HepG2 (cell line): ENCODE data around the gene XXYLT1. TPM values are rescaled to one million over a fixed set of nuclear protein-coding genes. Genes with fewer than 3 reads are reported as not detected.

Source experiments
- ARNT2 ChIP-seq: sonication (generic); formaldehyde crosslinking; IDR thresholded peaks from 2 replicates; pipeline ENCODE4 v1.8.0; 2022; ENCODE audit warnings: mild to moderate bottlenecking, low read depth, missing genetic modification reagents, moderate library complexity
- BCL6 ChIP-seq: IDR thresholded peaks from 2 replicates; pipeline ENCODE4 v1.6.1; 2016; ENCODE audit warnings: missing genetic modification reagents, missing compliant biosample characterization
- DMAP1 ChIP-seq: IDR thresholded peaks from 2 replicates; pipeline ENCODE4 v1.6.1; 2016
- FOXK1 ChIP-seq: sonication (generic); formaldehyde crosslinking; IDR thresholded peaks from 2 replicates; pipeline ENCODE4 v1.4.0; 2020; ENCODE audit warnings: low read depth, missing genetic modification reagents, borderline replicate concordance
- GATAD2A ChIP-seq: IDR thresholded peaks from 2 replicates; pipeline ENCODE4 v1.6.1; 2016
- HIVEP1 ChIP-seq: sonication (generic); formaldehyde crosslinking; IDR thresholded peaks from 2 replicates; pipeline ENCODE4 v1.4.0; 2020; ENCODE audit warnings: mild to moderate bottlenecking, missing genetic modification reagents
- HMG20A ChIP-seq: IDR thresholded peaks from 2 replicates; pipeline ENCODE4 v1.6.1; 2016; ENCODE audit warnings: borderline replicate concordance
- HMG20B ChIP-seq: conservative IDR thresholded peaks from 2 replicates; pipeline ENCODE4 v1.6.1; 2016; ENCODE audit warnings: missing genetic modification reagents, missing compliant biosample characterization
- HNF4G ChIP-seq, 2 experiments: sonication (generic) in 1 of 2; formaldehyde crosslinking in 1 of 2; IDR thresholded peaks; 2 replicates each; pipeline versions ENCODE4 v1.4.0 to v1.6.1; 2011 to 2020; ENCODE audit warnings: borderline replicate concordance in 2 of 2, low read depth in 2 of 2, mild to moderate bottlenecking in 2 of 2, low read length in 1 of 2, missing genetic modification reagents in 1 of 2, moderate library complexity in 1 of 2
- KDM2A ChIP-seq: sonication (generic); formaldehyde crosslinking; IDR thresholded peaks from 2 replicates; pipeline ENCODE4 v1.4.0; 2020; ENCODE audit warnings: low read depth, missing genetic modification reagents, borderline replicate concordance
- LCORL ChIP-seq, 2 experiments: fragments of 450-650 bp in 1 of 2; sonication (generic) in 1 of 2; formaldehyde crosslinking in 1 of 2; IDR thresholded peaks; 2 replicates each; pipeline versions ENCODE4 v1.5.0 to v1.6.1; 2017 to 2020; ENCODE audit warnings: antibody characterized with exemption in 1 of 2, missing genetic modification reagents in 1 of 2
- MED1 ChIP-seq: sonication (generic); formaldehyde crosslinking; IDR thresholded peaks from 2 replicates; pipeline ENCODE4 v1.4.0; 2020; ENCODE audit warnings: missing genetic modification reagents
- RBFOX2 ChIP-seq: fragments of 200-400 bp; formaldehyde crosslinking; IDR thresholded peaks from 2 replicates; pipeline ENCODE4 v1.6.1; 2017; ENCODE audit warnings: low read depth, mild to moderate bottlenecking, low read length
- RCOR2 ChIP-seq: IDR thresholded peaks from 2 replicates; pipeline ENCODE4 v1.6.1; 2016; ENCODE audit warnings: missing biosample characterization, missing genetic modification reagents
- REPIN1 ChIP-seq: sonication (generic); formaldehyde crosslinking; IDR thresholded peaks from 2 replicates; pipeline ENCODE4 v1.8.0; 2022; ENCODE audit warnings: missing genetic modification reagents, low read depth, mild to moderate bottlenecking, borderline replicate concordance
- RXRA ChIP-seq: sonication (generic); formaldehyde crosslinking; IDR thresholded peaks from 2 replicates; pipeline ENCODE4 v1.5.1; 2020; ENCODE audit warnings: missing genetic modification reagents
- SAP130 ChIP-seq: IDR thresholded peaks from 2 replicates; pipeline ENCODE4 v1.6.1; 2016; ENCODE audit warnings: low read depth
- SKIL ChIP-seq: sonication (generic); formaldehyde crosslinking; IDR thresholded peaks from 2 replicates; pipeline ENCODE4 v1.8.0; 2022; ENCODE audit warnings: missing genetic modification reagents, mild to moderate bottlenecking, moderate library complexity, borderline replicate concordance
- SP5 ChIP-seq: IDR thresholded peaks from 2 replicates; pipeline ENCODE4 v1.6.1; 2016; ENCODE audit warnings: low read depth, borderline replicate concordance
- SRF ChIP-seq: IDR thresholded peaks from 2 replicates; pipeline ENCODE4 v1.6.1; 2011; ENCODE audit warnings: mild to moderate bottlenecking, low read depth, low read length, moderate library complexity
- TCF12 ChIP-seq, 2 experiments: fragments of 450-650 bp in 1 of 2; sonication (generic) in 1 of 2; formaldehyde crosslinking in 1 of 2; IDR thresholded peaks; 2 replicates each; pipeline versions ENCODE4 v1.6.1 to v1.8.0; 2017 to 2022; ENCODE audit warnings: antibody characterized with exemption in 1 of 2, mild to moderate bottlenecking in 1 of 2, missing genetic modification reagents in 1 of 2, moderate library complexity in 1 of 2
- TCF7L2 ChIP-seq: IDR thresholded peaks from 2 replicates; pipeline ENCODE4 v1.6.1; 2011; ENCODE audit warnings: mild to moderate bottlenecking, low read depth, low read length, moderate library complexity
- YY1 ChIP-seq: IDR thresholded peaks from 2 replicates; pipeline ENCODE4 v1.6.1; 2011; ENCODE audit warnings: low read length, low read depth, moderate library complexity, mild to moderate bottlenecking; ENCODE audit not compliant: insufficient read depth, insufficient replicate concordance
- ZBTB46 ChIP-seq: sonication (generic); formaldehyde crosslinking; IDR thresholded peaks from 2 replicates; pipeline ENCODE4 v1.4.0; 2020; ENCODE audit warnings: mild to moderate bottlenecking, missing genetic modification reagents, borderline replicate concordance
- ZGPAT ChIP-seq: IDR thresholded peaks from 2 replicates; pipeline ENCODE4 v1.6.1; 2016; ENCODE audit warnings: mild to moderate bottlenecking
- ZNF629 ChIP-seq: sonication (generic); formaldehyde crosslinking; conservative IDR thresholded peaks from 2 replicates; pipeline ENCODE4 v1.5.0; 2020; ENCODE audit warnings: missing genetic modification reagents
- polyA plus RNA-seq, 8 experiments: library from polyadenylated mRNA; depleted of rRNA in 3 of 8; stranded (reverse) in 7 of 8; unstranded in 1 of 8; fragments of >200 nt; fragmentation: Illumina TruSeq in 4 of 8; extraction: Trizol in 4 of 8; gene quantifications; 2 replicates each; pipeline versions ENCODE4 v1.2.1 to v1.2.3, GENCODE V29; 2011 to 2016; ENCODE audit warnings: low read depth in 4 of 8, missing spikeins in 1 of 8, mixed read lengths in 1 of 8; ENCODE audit not compliant: insufficient read depth in 1 of 8
- total RNA-seq, 5 experiments: library from RNA; depleted of rRNA; stranded (reverse); fragments of >200 nt; fragmentation: Illumina TruSeq; extraction: Trizol; gene quantifications; 2 replicates each; pipeline ENCODE4 v1.2.3, GENCODE V29; 2016; ENCODE audit warnings: low read depth in 1 of 5

Gene XXYLT1
- total and polyA plus RNA-seq, 2 of the 13 experiments (the other 11 are each of a cell fraction or from before 2014, with no cell fraction given): 17.7 to 19.0 TPM

- TF ChIP-seq SKIL (CRISPR knock-in tag) (peak; percentile 72), ARNT2 (CRISPR knock-in tag) (0 out of 2 replicates have a peak, but pooled peaks have one; percentile 36), KDM2A (CRISPR knock-in tag) (peak; percentile 20; the same call in 1 of the 2 replicates), ZGPAT (peak; percentile 63), HIVEP1 (CRISPR knock-in tag) (no peak), DMAP1 (CRISPR knock-in tag) (peak; percentile 48; the same call in 1 of the 2 replicates), YY1 (peak; percentile 20), GATAD2A (peak; percentile 94), RXRA (peak; percentile 50; the same call in 1 of the 2 replicates), ZNF629 (CRISPR knock-in tag) (peak; percentile 64; the same call in 1 of the 2 replicates), HMG20B (CRISPR knock-in tag) (peak; percentile 76), REPIN1 (CRISPR knock-in tag) (peak; percentile 49; the same call in 1 of the 2 replicates), RCOR2 (CRISPR knock-in tag) (peak; percentile 80), FOXK1 (CRISPR knock-in tag) (peak; percentile 51; the same call in 1 of the 2 replicates), RBFOX2 (no peak; the same call in 1 of the 2 replicates), TCF12 (IDR thresholded peaks at IDR 0.05) (no peak), TCF12 (CRISPR knock-in tag; IDR thresholded peaks at IDR 0.05) (peak; percentile 89; the same call in 1 of the 2 replicates), BCL6 (CRISPR knock-in tag) (peak; percentile 80), SRF (no peak), SAP130 (CRISPR knock-in tag) (peak; percentile 90), TCF7L2 (peak; percentile 58; the same call in 1 of the 2 replicates), ZBTB46 (CRISPR knock-in tag) (no peak), HMG20A (peak; percentile 88; the same call in 1 of the 2 replicates), LCORL (IDR thresholded peaks at IDR 0.05) (no peak), LCORL (CRISPR knock-in tag; IDR thresholded peaks at IDR 0.05) (peak; percentile 67), MED1 (CRISPR knock-in tag) (peak; percentile 97), HNF4G (IDR thresholded peaks at IDR 0.05; ENCODE audit: borderline replicate concordance, low read depth, low read length) (peak; percentile 54; the same call in 1 of the 2 replicates), HNF4G (CRISPR knock-in tag; IDR thresholded peaks at IDR 0.05; ENCODE audit: borderline replicate concordance, low read depth) (0 out of 2 replicates have a peak, but pooled peaks have one; percentile 29), SP5 (CRISPR knock-in tag) (peak; percentile 99)
These were observed 105.2 kb downstream of the XXYLT1 start (continued) for GRCh38 chr3:195165790-195166189.
